Fibroblast of lung (primary cell): ENCODE results near the gene NDC1.

ENCODE experiments used
- CTCF ChIP-seq, 2 donors: IDR thresholded peaks in 1 of 2; conservative IDR thresholded peaks in 1 of 2; 1 replicate in 1 of 2; 2 replicates in 1 of 2; pipeline ENCODE4 v1.5.1; 2011 to 2012; ENCODE audit warnings: low read length in 2 of 2, control low read depth in 1 of 2, inconsistent platforms in 1 of 2, low read depth in 1 of 2, mild to moderate bottlenecking in 1 of 2
- EZH2 ChIP-seq: IDR thresholded peaks from 2 replicates; pipeline ENCODE4 v1.5.1; 2012; ENCODE audit warnings: low read length, control low read depth, mild to moderate bottlenecking; ENCODE audit errors: missing control alignments

DNA sequence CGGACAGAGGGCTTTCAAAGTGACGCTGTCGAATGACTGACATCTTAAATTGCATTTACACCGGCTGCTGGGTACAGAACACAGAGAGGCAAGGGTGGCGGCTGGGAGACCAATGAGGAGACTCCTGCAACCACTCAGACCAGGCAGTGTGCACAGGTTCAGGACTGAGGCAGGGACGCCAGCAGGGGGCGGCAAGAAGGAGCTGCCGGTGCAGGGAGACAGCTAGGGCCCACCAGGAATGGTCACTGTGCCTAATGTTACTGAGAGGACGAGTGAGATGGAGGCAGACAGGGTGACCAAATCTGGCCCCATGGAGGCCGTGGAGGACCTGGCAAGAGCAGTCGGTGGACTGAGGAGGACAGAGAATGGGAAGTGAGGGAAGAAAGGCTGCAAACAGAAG is 122.6 kb downstream of the NDC1 start:
- peak; percentile 18 to 73 for TF ChIP-seq CTCF (conservative IDR thresholded peaks at IDR 0.05 in 1 of 2, IDR thresholded peaks at IDR 0.05 in 1 of 2; ENCODE audit: low read depth in 1 of 2, low read length in 2 of 2)
- TF ChIP-seq EZH2, result no peak
